Measurements from ENCODE around the gene LANCL3. TPM values are rescaled to one million over a fixed set of nuclear protein-coding genes. Genes with fewer than 3 reads are reported as not detected.

The LANCL3 gene
- total and polyA plus RNA-seq, 8 donors: 0.30 to 5.3 (median 1.3) TPM

GRCh38 chrX:37679230-37679629 lies 107.8 kb downstream of the LANCL3 start:
- no peaks in the 10 kb centered on the region for H3K9me3 ChIP-seq
- TF ChIP-seq POLR2AphosphoS5 (IDR thresholded peaks at IDR 0.05) (no peak), POLR2A (IDR thresholded peaks at IDR 0.05) (no peak), EP300 (IDR thresholded peaks at IDR 0.05) (no peak), CTCF (IDR thresholded peaks at IDR 0.05) (no peak)
- 31 to 69% (median 34%) methylated on average over 1 of the region's 1 CpG for WGBS, 5 donors
- peaks cover 0 to 19% (median 6%) of the 10 kb centered on the region in 4 donors for H3K4me1 ChIP-seq
- H3K36me3 ChIP-seq: no peaks in the 10 kb centered on the region
- no peaks in the 10 kb centered on the region for H3K27me3 ChIP-seq
- H3K4me3 ChIP-seq: no peak overlapping the region
- peak overlapping the region in 4 of 5 donors; percentile 31 to 57 (median 48) for H3K27ac ChIP-seq
- intact Hi-C loops (cut with DNase I; ENCODE audit: low total_unique reads): no loop called here
- DNase-seq: peak in 1 of 2 donors; percentile 15

- TF ChIP-seq CTCF (IDR thresholded peaks at IDR 0.05) (no peak), POLR2AphosphoS5 (IDR thresholded peaks at IDR 0.05) (no peak), EP300 (IDR thresholded peaks at IDR 0.05) (no peak), POLR2A (IDR thresholded peaks at IDR 0.05) (no peak)
- Histone ChIP-seq H3K27me3 (no peaks in the 10 kb centered on the region), H3K27ac (peak overlapping the region in 4 of 5 donors; percentile 31 to 57 (median 48)), H3K4me1 (peaks cover 0 to 24% (median 9%) of the 10 kb centered on the region in 4 donors), H3K4me3 (no peak overlapping the region), H3K9me3 (no peaks in the 10 kb centered on the region), H3K36me3 (no peaks in the 10 kb centered on the region)
- intact Hi-C loops (cut with DNase I; ENCODE audit: low total_unique reads): no loop called here
- 22 to 75% (median 41%) methylated on average over 1 of the region's 1 CpG for WGBS, 5 donors
- no peak for DNase-seq
These were observed 108.4 kb downstream of the LANCL3 start for GRCh38 chrX:37679888-37680287.

GRCh38 chrX:37684426-37684825 lies 113.0 kb downstream of the LANCL3 start:
- Histone ChIP-seq H3K27ac (peak overlapping the region in 4 of 5 donors; percentile 83 to 89 (median 86)), H3K4me1 (peaks cover 0 to 18% (median 7%) of the 10 kb centered on the region in 4 donors), H3K9me3 (peaks cover 0 to 5% (median 0%) of the 10 kb centered on the region in 4 donors), H3K36me3 (no peaks in the 10 kb centered on the region), H3K27me3 (peaks cover 0 to 4% (median 0%) of the 10 kb centered on the region in 3 donors), H3K4me3 (no peak overlapping the region)
- peak in 1 of 2 donors; percentile 41 for DNase-seq
- no peak for TF ChIP-seq POLR2A (IDR thresholded peaks at IDR 0.05)
- TF ChIP-seq EP300 (IDR thresholded peaks at IDR 0.05): no peak
- no peak for TF ChIP-seq POLR2AphosphoS5 (IDR thresholded peaks at IDR 0.05)
- no peak for TF ChIP-seq CTCF (IDR thresholded peaks at IDR 0.05)
- intact Hi-C loops (cut with DNase I; ENCODE audit: low total_unique reads): no loop called here

- Histone ChIP-seq H3K4me1 (peaks cover 0 to 14% (median 7%) of the 10 kb centered on the region in 4 donors), H3K36me3 (no peaks in the 10 kb centered on the region), H3K27me3 (peaks cover 0 to 4% (median 0%) of the 10 kb centered on the region in 3 donors), H3K4me3 (peak overlapping the region in 3 of 4 donors; percentile 47 to 50 (median 48)), H3K9me3 (peaks cover 0 to 5% (median 0%) of the 10 kb centered on the region in 4 donors), H3K27ac (peak overlapping the region; percentile 83 to 99 (median 86))
- TF ChIP-seq EP300 (IDR thresholded peaks at IDR 0.05) (no peak), POLR2A (IDR thresholded peaks at IDR 0.05) (no peak), CTCF (IDR thresholded peaks at IDR 0.05) (no peak), POLR2AphosphoS5 (IDR thresholded peaks at IDR 0.05) (no peak)
- intact Hi-C loops (cut with DNase I; ENCODE audit: low total_unique reads): no loop called here
- peak in 1 of 2 donors; percentile 29 for DNase-seq
- 46 to 65% (median 50%) methylated on average over 3 of the region's 3 CpGs for WGBS, 5 donors
These were observed 113.5 kb downstream of the LANCL3 start for GRCh38 chrX:37684973-37685372.

Measured in stomach (tissue), 9 donors.